Right lobe of liver (tissue), 4 donors: Measurements from ENCODE around the gene BTC.

Source experiments
- POLR2A ChIP-seq: fragments of 450-650 bp; IDR thresholded peaks from one replicate; pipeline ENCODE4 v1.6.1; 2017; ENCODE audit warnings: antibody characterized with exemption, mild to moderate bottlenecking
- TF ChIP-seq, protein P1 (sequence below), 4 donors: fragments of 200-600 bp in 3 of 4; fragments of 450-650 bp in 1 of 4; IDR thresholded peaks; one replicate each; pipeline versions ENCODE4 v1.5.1 to v1.8.0; 2016 to 2022; ENCODE audit warnings: antibody characterized with exemption in 4 of 4, mild to moderate bottlenecking in 2 of 4
- donor health status: DM: no; HTN: no; CAD: no.
- donor health status: DM: no; HTN: no; CAD: no.
- donor health status: DM: no; HTN: yes; CAD: no.

DNA sequence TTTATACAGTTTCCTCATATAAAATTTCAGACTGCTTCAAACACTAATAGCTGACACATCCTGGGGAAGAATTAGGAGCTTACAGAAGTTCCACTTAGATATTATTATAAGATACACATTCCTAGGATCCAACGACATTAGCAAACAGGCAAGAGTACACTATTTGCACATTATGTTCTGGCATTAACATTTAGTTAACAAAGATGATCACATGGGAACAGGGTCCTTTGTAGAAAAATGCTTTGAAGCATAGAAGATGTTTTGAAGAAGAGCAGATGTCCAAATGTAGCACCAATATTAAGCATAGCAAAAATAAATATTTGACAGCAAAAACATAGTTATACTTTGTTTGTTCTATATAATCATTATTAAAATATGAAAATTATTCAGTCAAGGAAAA is 52.1 kb downstream of the BTC start:
- no peak for TF ChIP-seq POLR2A
- TF ChIP-seq, protein P1, sequence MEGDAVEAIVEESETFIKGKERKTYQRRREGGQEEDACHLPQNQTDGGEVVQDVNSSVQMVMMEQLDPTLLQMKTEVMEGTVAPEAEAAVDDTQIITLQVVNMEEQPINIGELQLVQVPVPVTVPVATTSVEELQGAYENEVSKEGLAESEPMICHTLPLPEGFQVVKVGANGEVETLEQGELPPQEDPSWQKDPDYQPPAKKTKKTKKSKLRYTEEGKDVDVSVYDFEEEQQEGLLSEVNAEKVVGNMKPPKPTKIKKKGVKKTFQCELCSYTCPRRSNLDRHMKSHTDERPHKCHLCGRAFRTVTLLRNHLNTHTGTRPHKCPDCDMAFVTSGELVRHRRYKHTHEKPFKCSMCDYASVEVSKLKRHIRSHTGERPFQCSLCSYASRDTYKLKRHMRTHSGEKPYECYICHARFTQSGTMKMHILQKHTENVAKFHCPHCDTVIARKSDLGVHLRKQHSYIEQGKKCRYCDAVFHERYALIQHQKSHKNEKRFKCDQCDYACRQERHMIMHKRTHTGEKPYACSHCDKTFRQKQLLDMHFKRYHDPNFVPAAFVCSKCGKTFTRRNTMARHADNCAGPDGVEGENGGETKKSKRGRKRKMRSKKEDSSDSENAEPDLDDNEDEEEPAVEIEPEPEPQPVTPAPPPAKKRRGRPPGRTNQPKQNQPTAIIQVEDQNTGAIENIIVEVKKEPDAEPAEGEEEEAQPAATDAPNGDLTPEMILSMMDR (IDR thresholded peaks at IDR 0.05) = no peak
